Measurements from ENCODE around the gene IL1R2. TPM values are rescaled to one million over a fixed set of nuclear protein-coding genes. Genes with fewer than 3 reads are reported as not detected.

Gene IL1R2
- total and polyA plus RNA-seq, 2 experiments from 2014 or later, result not detected

DNA sequence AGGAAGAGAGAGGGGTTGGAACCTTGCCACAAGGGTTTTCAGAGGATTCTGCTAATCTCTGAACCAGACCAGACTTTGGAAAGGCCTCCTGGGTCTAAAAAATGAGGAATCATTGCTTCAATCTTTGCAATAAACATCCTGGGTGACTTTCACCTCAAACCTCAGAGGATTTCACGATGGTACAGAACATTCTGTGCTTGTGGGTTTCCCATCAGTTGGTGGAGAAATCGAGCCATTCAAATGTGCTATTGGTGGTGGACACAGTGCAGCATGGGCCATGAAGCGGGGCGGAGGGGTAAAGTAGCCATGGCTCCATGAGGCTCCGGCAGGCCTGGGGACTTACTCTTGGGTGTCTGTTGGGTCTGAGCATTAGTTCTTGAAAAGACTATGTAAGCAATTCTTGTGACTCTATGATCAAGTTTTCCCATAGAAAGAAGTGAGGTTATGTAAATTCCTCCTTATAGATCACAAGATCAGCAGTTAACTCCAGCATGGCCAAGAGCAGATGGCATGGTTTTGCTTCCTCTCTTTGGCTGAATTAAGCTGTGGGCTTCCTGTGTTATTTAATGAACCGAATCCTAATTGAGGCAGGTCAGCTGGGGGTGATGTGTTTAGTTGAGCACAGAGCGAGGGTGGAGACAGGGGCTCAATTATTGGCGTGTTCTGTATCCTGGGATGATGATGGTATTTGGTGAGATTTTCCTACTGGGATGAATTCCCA lies 1.9 kb upstream of the IL1R2 start:
- no peak for TF ChIP-seq CREB1 (CRISPR knock-in tag; IDR thresholded peaks at IDR 0.05; ENCODE audit: low read depth)
- no peak for TF ChIP-seq EZH2phosphoT487 (IDR thresholded peaks at IDR 0.05; ENCODE audit: unreplicated experiment)
- TF ChIP-seq, protein P1, sequence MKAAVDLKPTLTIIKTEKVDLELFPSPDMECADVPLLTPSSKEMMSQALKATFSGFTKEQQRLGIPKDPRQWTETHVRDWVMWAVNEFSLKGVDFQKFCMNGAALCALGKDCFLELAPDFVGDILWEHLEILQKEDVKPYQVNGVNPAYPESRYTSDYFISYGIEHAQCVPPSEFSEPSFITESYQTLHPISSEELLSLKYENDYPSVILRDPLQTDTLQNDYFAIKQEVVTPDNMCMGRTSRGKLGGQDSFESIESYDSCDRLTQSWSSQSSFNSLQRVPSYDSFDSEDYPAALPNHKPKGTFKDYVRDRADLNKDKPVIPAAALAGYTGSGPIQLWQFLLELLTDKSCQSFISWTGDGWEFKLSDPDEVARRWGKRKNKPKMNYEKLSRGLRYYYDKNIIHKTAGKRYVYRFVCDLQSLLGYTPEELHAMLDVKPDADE (IDR thresholded peaks at IDR 0.05), result no peak
- TF ChIP-seq, protein P2, sequence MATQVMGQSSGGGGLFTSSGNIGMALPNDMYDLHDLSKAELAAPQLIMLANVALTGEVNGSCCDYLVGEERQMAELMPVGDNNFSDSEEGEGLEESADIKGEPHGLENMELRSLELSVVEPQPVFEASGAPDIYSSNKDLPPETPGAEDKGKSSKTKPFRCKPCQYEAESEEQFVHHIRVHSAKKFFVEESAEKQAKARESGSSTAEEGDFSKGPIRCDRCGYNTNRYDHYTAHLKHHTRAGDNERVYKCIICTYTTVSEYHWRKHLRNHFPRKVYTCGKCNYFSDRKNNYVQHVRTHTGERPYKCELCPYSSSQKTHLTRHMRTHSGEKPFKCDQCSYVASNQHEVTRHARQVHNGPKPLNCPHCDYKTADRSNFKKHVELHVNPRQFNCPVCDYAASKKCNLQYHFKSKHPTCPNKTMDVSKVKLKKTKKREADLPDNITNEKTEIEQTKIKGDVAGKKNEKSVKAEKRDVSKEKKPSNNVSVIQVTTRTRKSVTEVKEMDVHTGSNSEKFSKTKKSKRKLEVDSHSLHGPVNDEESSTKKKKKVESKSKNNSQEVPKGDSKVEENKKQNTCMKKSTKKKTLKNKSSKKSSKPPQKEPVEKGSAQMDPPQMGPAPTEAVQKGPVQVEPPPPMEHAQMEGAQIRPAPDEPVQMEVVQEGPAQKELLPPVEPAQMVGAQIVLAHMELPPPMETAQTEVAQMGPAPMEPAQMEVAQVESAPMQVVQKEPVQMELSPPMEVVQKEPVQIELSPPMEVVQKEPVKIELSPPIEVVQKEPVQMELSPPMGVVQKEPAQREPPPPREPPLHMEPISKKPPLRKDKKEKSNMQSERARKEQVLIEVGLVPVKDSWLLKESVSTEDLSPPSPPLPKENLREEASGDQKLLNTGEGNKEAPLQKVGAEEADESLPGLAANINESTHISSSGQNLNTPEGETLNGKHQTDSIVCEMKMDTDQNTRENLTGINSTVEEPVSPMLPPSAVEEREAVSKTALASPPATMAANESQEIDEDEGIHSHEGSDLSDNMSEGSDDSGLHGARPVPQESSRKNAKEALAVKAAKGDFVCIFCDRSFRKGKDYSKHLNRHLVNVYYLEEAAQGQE (IDR thresholded peaks at IDR 0.05; ENCODE audit: unreplicated experiment), result no peak
- no peak for TF ChIP-seq JUNB (IDR thresholded peaks at IDR 0.05; ENCODE audit: unreplicated experiment)
- TF ChIP-seq STAT1 (IDR thresholded peaks at IDR 0.05; ENCODE audit: unreplicated experiment), result no peak
- no peak for TF ChIP-seq ZNF331 (CRISPR knock-in tag; IDR thresholded peaks at IDR 0.05; ENCODE audit: low read depth)
- no peak for TF ChIP-seq EZH2 (IDR thresholded peaks at IDR 0.05; ENCODE audit: low read depth, unreplicated experiment)
- TF ChIP-seq, protein P3, sequence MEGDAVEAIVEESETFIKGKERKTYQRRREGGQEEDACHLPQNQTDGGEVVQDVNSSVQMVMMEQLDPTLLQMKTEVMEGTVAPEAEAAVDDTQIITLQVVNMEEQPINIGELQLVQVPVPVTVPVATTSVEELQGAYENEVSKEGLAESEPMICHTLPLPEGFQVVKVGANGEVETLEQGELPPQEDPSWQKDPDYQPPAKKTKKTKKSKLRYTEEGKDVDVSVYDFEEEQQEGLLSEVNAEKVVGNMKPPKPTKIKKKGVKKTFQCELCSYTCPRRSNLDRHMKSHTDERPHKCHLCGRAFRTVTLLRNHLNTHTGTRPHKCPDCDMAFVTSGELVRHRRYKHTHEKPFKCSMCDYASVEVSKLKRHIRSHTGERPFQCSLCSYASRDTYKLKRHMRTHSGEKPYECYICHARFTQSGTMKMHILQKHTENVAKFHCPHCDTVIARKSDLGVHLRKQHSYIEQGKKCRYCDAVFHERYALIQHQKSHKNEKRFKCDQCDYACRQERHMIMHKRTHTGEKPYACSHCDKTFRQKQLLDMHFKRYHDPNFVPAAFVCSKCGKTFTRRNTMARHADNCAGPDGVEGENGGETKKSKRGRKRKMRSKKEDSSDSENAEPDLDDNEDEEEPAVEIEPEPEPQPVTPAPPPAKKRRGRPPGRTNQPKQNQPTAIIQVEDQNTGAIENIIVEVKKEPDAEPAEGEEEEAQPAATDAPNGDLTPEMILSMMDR (conservative IDR thresholded peaks at IDR 0.05; ENCODE audit: low read depth in 2 of 2), result no peak
- TF ChIP-seq, protein P4, sequence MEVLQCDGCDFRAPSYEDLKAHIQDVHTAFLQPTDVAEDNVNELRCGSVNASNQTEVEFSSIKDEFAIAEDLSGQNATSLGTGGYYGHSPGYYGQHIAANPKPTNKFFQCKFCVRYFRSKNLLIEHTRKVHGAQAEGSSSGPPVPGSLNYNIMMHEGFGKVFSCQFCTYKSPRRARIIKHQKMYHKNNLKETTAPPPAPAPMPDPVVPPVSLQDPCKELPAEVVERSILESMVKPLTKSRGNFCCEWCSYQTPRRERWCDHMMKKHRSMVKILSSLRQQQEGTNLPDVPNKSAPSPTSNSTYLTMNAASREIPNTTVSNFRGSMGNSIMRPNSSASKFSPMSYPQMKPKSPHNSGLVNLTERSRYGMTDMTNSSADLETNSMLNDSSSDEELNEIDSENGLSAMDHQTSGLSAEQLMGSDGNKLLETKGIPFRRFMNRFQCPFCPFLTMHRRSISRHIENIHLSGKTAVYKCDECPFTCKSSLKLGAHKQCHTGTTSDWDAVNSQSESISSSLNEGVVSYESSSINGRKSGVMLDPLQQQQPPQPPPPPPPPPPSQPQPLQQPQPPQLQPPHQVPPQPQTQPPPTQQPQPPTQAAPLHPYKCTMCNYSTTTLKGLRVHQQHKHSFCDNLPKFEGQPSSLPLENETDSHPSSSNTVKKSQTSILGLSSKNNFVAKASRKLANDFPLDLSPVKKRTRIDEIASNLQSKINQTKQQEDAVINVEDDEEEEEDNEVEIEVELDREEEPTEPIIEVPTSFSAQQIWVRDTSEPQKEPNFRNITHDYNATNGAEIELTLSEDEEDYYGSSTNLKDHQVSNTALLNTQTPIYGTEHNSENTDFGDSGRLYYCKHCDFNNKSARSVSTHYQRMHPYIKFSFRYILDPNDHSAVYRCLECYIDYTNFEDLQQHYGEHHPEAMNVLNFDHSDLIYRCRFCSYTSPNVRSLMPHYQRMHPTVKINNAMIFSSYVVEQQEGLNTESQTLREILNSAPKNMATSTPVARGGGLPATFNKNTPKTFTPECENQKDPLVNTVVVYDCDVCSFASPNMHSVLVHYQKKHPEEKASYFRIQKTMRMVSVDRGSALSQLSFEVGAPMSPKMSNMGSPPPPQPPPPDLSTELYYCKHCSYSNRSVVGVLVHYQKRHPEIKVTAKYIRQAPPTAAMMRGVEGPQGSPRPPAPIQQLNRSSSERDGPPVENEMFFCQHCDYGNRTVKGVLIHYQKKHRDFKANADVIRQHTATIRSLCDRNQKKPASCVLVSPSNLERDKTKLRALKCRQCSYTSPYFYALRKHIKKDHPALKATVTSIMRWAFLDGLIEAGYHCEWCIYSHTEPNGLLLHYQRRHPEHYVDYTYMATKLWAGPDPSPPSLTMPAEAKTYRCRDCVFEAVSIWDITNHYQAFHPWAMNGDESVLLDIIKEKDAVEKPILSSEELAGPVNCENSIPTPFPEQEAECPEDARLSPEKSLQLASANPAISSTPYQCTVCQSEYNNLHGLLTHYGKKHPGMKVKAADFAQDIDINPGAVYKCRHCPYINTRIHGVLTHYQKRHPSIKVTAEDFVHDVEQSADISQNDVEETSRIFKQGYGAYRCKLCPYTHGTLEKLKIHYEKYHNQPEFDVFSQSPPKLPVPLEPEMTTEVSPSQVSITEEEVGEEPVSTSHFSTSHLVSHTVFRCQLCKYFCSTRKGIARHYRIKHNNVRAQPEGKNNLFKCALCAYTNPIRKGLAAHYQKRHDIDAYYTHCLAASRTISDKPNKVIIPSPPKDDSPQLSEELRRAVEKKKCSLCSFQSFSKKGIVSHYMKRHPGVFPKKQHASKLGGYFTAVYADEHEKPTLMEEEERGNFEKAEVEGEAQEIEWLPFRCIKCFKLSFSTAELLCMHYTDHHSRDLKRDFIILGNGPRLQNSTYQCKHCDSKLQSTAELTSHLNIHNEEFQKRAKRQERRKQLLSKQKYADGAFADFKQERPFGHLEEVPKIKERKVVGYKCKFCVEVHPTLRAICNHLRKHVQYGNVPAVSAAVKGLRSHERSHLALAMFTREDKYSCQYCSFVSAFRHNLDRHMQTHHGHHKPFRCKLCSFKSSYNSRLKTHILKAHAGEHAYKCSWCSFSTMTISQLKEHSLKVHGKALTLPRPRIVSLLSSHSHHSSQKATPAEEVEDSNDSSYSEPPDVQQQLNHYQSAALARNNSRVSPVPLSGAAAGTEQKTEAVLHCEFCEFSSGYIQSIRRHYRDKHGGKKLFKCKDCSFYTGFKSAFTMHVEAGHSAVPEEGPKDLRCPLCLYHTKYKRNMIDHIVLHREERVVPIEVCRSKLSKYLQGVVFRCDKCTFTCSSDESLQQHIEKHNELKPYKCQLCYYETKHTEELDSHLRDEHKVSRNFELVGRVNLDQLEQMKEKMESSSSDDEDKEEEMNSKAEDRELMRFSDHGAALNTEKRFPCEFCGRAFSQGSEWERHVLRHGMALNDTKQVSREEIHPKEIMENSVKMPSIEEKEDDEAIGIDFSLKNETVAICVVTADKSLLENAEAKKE (CRISPR knock-in tag; IDR thresholded peaks at IDR 0.05), result no peak
- no peak for TF ChIP-seq NANOG (IDR thresholded peaks at IDR 0.05; ENCODE audit: borderline replicate concordance)
- Mint-ChIP-seq H3K4me3 (no peak overlapping the region), H3K36me3 (ENCODE audit: low read depth) (no peaks in the 10 kb centered on the region), H3K4me1 (peaks cover 10% of the 10 kb centered on the region), H3K27me3 (ENCODE audit: insufficient read depth, low read depth, poor library complexity) (peaks cover 11% of the 10 kb centered on the region), H3K27ac (no peak overlapping the region), H3K9me3 (no peaks in the 10 kb centered on the region; the same call in 2 of the 3 replicates)
- H2AFZ ChIP-seq, result no peak overlapping the region
- no peaks in the 10 kb centered on the region for H3F3A ChIP-seq (replicated peaks; ENCODE audit: low read depth)
- no peaks in the 10 kb centered on the region for H3K4me1 ChIP-seq (ENCODE audit: insufficient read depth)
- DNase-seq (ENCODE audit: low spot score) (no peak), ATAC-seq (no peak)
- no peak overlapping the region for H3K4me3 ChIP-seq
- H3K36me3 ChIP-seq (ENCODE audit: insufficient read depth), result no peaks in the 10 kb centered on the region
- H3K9me2 ChIP-seq (ENCODE audit: insufficient read depth), result peaks cover 3% of the 10 kb centered on the region; the same call in 1 of the 2 replicates
- H3K27me3 ChIP-seq (ENCODE audit: insufficient read depth), result no peaks in the 10 kb centered on the region
- no peak overlapping the region for H3K4me2 ChIP-seq
- H3K79me2 ChIP-seq (replicated peaks; ENCODE audit: insufficient read depth), result no peaks in the 10 kb centered on the region
- H4K20me1 ChIP-seq (replicated peaks; ENCODE audit: insufficient read depth), result no peaks in the 10 kb centered on the region
- H3K27ac ChIP-seq (ENCODE audit: low read depth), result no peak overlapping the region

Measured in GM23338 (cell line).